ENCODE data around the gene FSIP1. TPM values are rescaled to one million over a fixed set of nuclear protein-coding genes. Genes with fewer than 3 reads are reported as not detected.

The FSIP1 gene
- polyA plus RNA-seq, 3 donors = 0.10 to 0.48 (median 0.21) TPM

DNA sequence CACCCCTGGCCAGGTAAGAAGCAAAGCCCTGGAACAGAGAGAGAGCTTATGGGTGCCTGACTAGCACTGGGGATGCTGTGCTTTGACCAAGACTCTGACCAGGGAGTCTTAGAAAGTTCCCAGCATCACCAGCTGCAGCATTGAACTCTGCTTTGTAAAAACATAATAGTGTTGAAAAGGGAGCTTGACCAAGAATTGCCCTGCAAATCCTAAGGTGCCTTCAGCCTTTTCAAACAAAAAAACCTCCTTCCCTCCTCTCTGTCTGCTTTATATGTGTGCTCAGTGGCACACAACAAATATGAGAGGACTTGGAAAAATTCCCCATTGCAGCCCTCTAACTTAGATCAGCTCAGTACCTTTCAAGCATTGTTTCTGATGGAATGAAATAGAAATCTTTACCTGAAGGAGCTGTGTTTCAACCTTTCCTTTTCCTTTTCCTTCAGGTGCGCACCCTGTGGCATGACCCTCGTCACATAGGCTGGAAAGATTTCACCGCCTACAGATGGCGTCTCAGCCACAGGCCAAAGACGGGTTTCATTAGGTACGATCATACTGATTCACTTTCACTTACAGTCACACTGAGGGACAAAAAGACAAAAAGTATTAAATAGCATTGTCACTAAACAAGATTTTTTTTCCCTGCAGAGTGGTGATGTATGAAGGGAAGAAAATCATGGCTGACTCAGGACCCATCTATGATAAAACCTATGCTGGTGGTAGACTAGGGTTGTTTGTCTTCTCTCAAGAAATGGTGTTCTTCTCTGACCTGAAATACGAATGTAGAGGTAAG lies 188.8 kb downstream of the FSIP1 start:
- H3K4me1 ChIP-seq (ENCODE audit: control insufficient read depth in 1 of 2, insufficient read depth in 2 of 2, low read length in 2 of 2) = no peaks in the 10 kb centered on the region
- no peaks in the 10 kb centered on the region for H3K9me3 Mint-ChIP-seq
- no peaks in the 10 kb centered on the region for H3K4me1 Mint-ChIP-seq
- H3K9ac ChIP-seq (ENCODE audit: insufficient read depth, low read length, poor library complexity, severe bottlenecking) = no peak overlapping the region
- TF ChIP-seq, protein P1, sequence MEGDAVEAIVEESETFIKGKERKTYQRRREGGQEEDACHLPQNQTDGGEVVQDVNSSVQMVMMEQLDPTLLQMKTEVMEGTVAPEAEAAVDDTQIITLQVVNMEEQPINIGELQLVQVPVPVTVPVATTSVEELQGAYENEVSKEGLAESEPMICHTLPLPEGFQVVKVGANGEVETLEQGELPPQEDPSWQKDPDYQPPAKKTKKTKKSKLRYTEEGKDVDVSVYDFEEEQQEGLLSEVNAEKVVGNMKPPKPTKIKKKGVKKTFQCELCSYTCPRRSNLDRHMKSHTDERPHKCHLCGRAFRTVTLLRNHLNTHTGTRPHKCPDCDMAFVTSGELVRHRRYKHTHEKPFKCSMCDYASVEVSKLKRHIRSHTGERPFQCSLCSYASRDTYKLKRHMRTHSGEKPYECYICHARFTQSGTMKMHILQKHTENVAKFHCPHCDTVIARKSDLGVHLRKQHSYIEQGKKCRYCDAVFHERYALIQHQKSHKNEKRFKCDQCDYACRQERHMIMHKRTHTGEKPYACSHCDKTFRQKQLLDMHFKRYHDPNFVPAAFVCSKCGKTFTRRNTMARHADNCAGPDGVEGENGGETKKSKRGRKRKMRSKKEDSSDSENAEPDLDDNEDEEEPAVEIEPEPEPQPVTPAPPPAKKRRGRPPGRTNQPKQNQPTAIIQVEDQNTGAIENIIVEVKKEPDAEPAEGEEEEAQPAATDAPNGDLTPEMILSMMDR (IDR thresholded peaks at IDR 0.05) = no peak
- H3K4me3 ChIP-seq (replicated peaks in 1 of 3; ENCODE audit: low read depth in 2 of 3, low read length in 3 of 3) = no peak overlapping the region
- H4K20me1 ChIP-seq (ENCODE audit: insufficient read depth, low read length) = peaks cover 11% of the 10 kb centered on the region
- H3K36me3 ChIP-seq (replicated peaks in 1 of 2; ENCODE audit: control insufficient read depth in 1 of 2, insufficient read depth in 2 of 2, low read length in 2 of 2) = peaks cover 35 to 75% of the 10 kb centered on the region in 2 donors
- H3K9me3 ChIP-seq (replicated peaks in 1 of 2; ENCODE audit: control insufficient read depth in 1 of 2, insufficient read depth in 1 of 2, low read length in 2 of 2) = no peaks in the 10 kb centered on the region
- no peak overlapping the region for H3K4me3 Mint-ChIP-seq
- H3K27ac ChIP-seq (ENCODE audit: low read depth in 1 of 2, low read length in 2 of 2) = no peak overlapping the region
- intact Hi-C loops (cut with micrococcal nuclease) = no loop called here
- H3K27ac Mint-ChIP-seq = no peak overlapping the region
- no peak overlapping the region for H3K4me2 ChIP-seq (replicated peaks; ENCODE audit: extremely low read depth, low read length, poor library complexity, severe bottlenecking)
- DNase-seq = no peak
- no peaks in the 10 kb centered on the region for H3K79me2 ChIP-seq (ENCODE audit: insufficient read depth, low read length)
- no CpG with 5 or more reads among the region's 7 CpGs for WGBS (ENCODE audit: insufficient coverage)
- H3K36me3 Mint-ChIP-seq = peaks cover 75 to 83% of the 10 kb centered on the region in 2 donors
- no peak overlapping the region for H2AFZ ChIP-seq (ENCODE audit: insufficient read depth, low read depth, low read length, poor library complexity, severe bottlenecking)
- H3K27me3 ChIP-seq (ENCODE audit: control insufficient read depth in 2 of 2, insufficient read depth in 2 of 2, low read length in 2 of 2) = no peaks in the 10 kb centered on the region
- H3K27me3 Mint-ChIP-seq (ENCODE audit: low read depth in 3 of 3) = peaks cover 1 to 3% (median 1%) of the 10 kb centered on the region in 3 donors

DNA sequence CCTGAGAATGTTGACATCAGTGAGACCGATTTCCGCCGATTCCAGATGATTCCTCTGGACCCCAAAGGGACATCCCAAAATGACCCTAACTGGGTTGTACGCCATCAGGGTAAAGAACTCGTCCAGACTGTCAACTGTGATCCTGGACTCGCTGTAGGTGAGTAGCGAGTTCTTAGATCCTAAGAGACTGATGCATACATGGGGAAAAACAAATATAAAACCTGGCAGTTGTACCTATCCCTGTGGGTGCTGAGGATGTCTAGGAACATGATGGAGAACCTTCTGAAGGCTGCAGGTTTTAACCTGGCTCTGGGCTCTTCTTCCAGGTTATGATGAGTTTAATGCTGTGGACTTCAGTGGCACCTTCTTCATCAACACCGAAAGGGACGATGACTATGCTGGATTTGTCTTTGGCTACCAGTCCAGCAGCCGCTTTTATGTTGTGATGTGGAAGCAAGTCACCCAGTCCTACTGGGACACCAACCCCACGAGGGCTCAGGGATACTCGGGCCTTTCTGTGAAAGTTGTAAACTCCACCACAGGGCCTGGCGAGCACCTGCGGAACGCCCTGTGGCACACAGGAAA lies 189.5 kb downstream of the FSIP1 start:
- Mint-ChIP-seq H3K9me3 (no peaks in the 10 kb centered on the region), H3K4me1 (no peaks in the 10 kb centered on the region), H3K36me3 (peaks cover 82 to 90% of the 10 kb centered on the region in 2 donors), H3K27ac (no peak overlapping the region), H3K4me3 (no peak overlapping the region), H3K27me3 (ENCODE audit: low read depth in 3 of 3) (peaks cover 1 to 3% (median 1%) of the 10 kb centered on the region in 3 donors)
- Histone ChIP-seq H3K27ac (ENCODE audit: low read depth in 1 of 2, low read length in 2 of 2) (no peak overlapping the region), H3K79me2 (ENCODE audit: insufficient read depth, low read length) (no peaks in the 10 kb centered on the region), H3K9me3 (replicated peaks in 1 of 2; ENCODE audit: control insufficient read depth in 1 of 2, insufficient read depth in 1 of 2, low read length in 2 of 2) (no peaks in the 10 kb centered on the region), H3K27me3 (ENCODE audit: control insufficient read depth in 2 of 2, insufficient read depth in 2 of 2, low read length in 2 of 2) (no peaks in the 10 kb centered on the region), H3K4me2 (replicated peaks; ENCODE audit: extremely low read depth, low read length, poor library complexity, severe bottlenecking) (no peak overlapping the region), H3K9ac (ENCODE audit: insufficient read depth, low read length, poor library complexity, severe bottlenecking) (no peak overlapping the region), H3K4me1 (ENCODE audit: control insufficient read depth in 1 of 2, insufficient read depth in 2 of 2, low read length in 2 of 2) (no peaks in the 10 kb centered on the region), H3K36me3 (replicated peaks in 1 of 2; ENCODE audit: control insufficient read depth in 1 of 2, insufficient read depth in 2 of 2, low read length in 2 of 2) (peaks cover 38 to 82% of the 10 kb centered on the region in 2 donors), H3K4me3 (replicated peaks in 1 of 3; ENCODE audit: low read depth in 2 of 3, low read length in 3 of 3) (no peak overlapping the region), H2AFZ (ENCODE audit: insufficient read depth, low read depth, low read length, poor library complexity, severe bottlenecking) (no peak overlapping the region), H4K20me1 (ENCODE audit: insufficient read depth, low read length) (peaks cover 18% of the 10 kb centered on the region)
- DNase-seq = no peak
- intact Hi-C loops (cut with micrococcal nuclease) = no loop called here
- TF ChIP-seq, protein P1 (IDR thresholded peaks at IDR 0.05) = no peak
- 97% methylated on average over 12 of the region's 15 CpGs for WGBS (ENCODE audit: insufficient coverage)

All from CD14-positive monocyte (primary cell).